HG03139 (cell line): ENCODE measurements around the gene EVI5.
"Not testable (repeated sequence)": the region's sequence is repeated elsewhere in the genome, so short reads cannot be mapped to it uniquely, and the experiment has no call there.

Experiments
- ATAC-seq: cut with Tn5 transposase; IDR thresholded peaks from one replicate; pipeline ENCODE4 v1.9.1; 2021; ENCODE audit not compliant: unreplicated experiment

EVI5 gene

GRCh38 chr1:92527670-92528069, 257.2 kb downstream of the EVI5 start:
- no peak for ATAC-seq

GRCh38 chr1:92524944-92525590, 259.8 kb downstream of the EVI5 start:
- ATAC-seq, result not testable (repeated sequence)

- ATAC-seq, result no peak
Measured at GRCh38 chr1:92519043-92519442, 265.9 kb downstream of the EVI5 start.

- ATAC-seq, result no peak
Measured at GRCh38 chr1:92516574-92516973, 268.3 kb downstream of the EVI5 start.

GRCh38 chr1:92515796-92516201, 269.1 kb downstream of the EVI5 start:
- no peak for ATAC-seq

- peak; percentile 69 for ATAC-seq
Measured at GRCh38 chr1:92511541-92511940, 273.4 kb downstream of the EVI5 start.

- no peak for ATAC-seq
Measured at GRCh38 chr1:92509619-92510018, 275.3 kb downstream of the EVI5 start.

GRCh38 chr1:92505015-92505692, 279.8 kb downstream of the EVI5 start:
- no peak for ATAC-seq

- no peak for ATAC-seq
Measured at GRCh38 chr1:92504291-92505014, 280.5 kb downstream of the EVI5 start.

GRCh38 chr1:92503926-92504285, 281.0 kb downstream of the EVI5 start:
- ATAC-seq, result no peak

GRCh38 chr1:92503043-92503925, 281.6 kb downstream of the EVI5 start:
- no peak for ATAC-seq

GRCh38 chr1:92502247-92502646, 282.7 kb downstream of the EVI5 start:
- ATAC-seq, result peak; percentile 62

- ATAC-seq, result no peak
Measured at GRCh38 chr1:92500552-92500951, 284.4 kb downstream of the EVI5 start.

- ATAC-seq, result no peak
Measured at GRCh38 chr1:92495392-92496063, 289.4 kb downstream of the EVI5 start.

GRCh38 chr1:92494485-92495141, 290.3 kb downstream of the EVI5 start:
- no peak for ATAC-seq

GRCh38 chr1:92493139-92493538, 291.8 kb downstream of the EVI5 start:
- ATAC-seq, result no peak

GRCh38 chr1:92488832-92489231, 296.1 kb downstream of the EVI5 start:
- no peak for ATAC-seq

- ATAC-seq, result no peak
Measured at GRCh38 chr1:92488416-92488815, 296.5 kb downstream of the EVI5 start.

GRCh38 chr1:92487078-92487605, 297.8 kb downstream of the EVI5 start:
- ATAC-seq, result no peak
